ENCODE measurements around the gene CD4. TPM values are rescaled to one million over a fixed set of nuclear protein-coding genes. Genes with fewer than 3 reads are reported as not detected.
A peak's percentile ranks its signal among the peaks of the same experiment; 100 is the strongest.

Gene CD4
- total RNA-seq, 3 donors from 2014 or later (not counting 1 experiment from before 2014, with no cell fraction given), result 8.5 to 10.1 (median 9.8) TPM

- H3K36me3 ChIP-seq (ENCODE audit: control insufficient read depth, insufficient read depth, low read length), result no peaks in the 10 kb centered on the region
- peaks cover 13% of the 10 kb centered on the region for H3K27me3 ChIP-seq (ENCODE audit: control insufficient read depth, insufficient read depth, low read length)
- no peak for ATAC-seq
- no peak for TF ChIP-seq CTCF (IDR thresholded peaks at IDR 0.05)
- 96% methylated on average over 4 of the region's 6 CpGs for WGBS (ENCODE audit: insufficient coverage)
- peaks cover 58 to 65% of the 10 kb centered on the region in 2 donors for H3K27me3 Mint-ChIP-seq (ENCODE audit: low read depth in 2 of 2)
- peaks cover 34 to 36% of the 10 kb centered on the region in 2 donors for H3K4me1 Mint-ChIP-seq
- no peak overlapping the region for H3K27ac ChIP-seq (ENCODE audit: low read length)
- no peaks in the 10 kb centered on the region for H3K9me3 Mint-ChIP-seq
- H3K4me3 Mint-ChIP-seq, result peak overlapping the region; percentile 2
- DNase-seq, result no peak
- no peak overlapping the region for H3K27ac Mint-ChIP-seq
- H3K36me3 Mint-ChIP-seq, result no peaks in the 10 kb centered on the region
- H3K9me3 ChIP-seq (ENCODE audit: control insufficient read depth, insufficient read depth, low read length), result no peaks in the 10 kb centered on the region
- intact Hi-C loops (cut with micrococcal nuclease), result no loop called here
- no peak overlapping the region for H3K4me3 ChIP-seq (ENCODE audit: low read length)
- peaks cover 50% of the 10 kb centered on the region for H3K4me1 ChIP-seq (ENCODE audit: control insufficient read depth, insufficient read depth, low read length)
Observed at GRCh38 chr12:6768437-6768914, 20.9 kb upstream of the CD4 start.

DNA sequence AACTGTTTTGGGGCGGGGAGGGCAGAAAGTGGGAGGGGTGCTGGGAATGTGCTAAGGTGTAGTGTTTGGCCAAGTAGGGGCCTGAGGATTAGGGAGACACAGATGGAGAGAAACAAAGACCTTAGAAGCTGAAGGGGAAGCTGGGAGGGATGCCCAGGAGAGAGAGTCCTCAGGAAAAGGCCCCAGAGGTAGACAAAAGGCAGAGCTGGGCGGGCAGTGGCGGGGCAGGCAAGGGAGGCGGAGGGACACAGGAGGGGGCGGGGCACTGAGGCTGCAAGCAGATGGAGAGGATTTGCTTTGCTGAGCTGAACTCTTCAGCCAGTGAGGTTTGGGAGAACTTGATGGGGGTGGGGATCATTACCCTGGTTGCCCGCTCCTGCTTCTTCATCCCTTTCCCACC lies 20.3 kb upstream of the CD4 start:
- Mint-ChIP-seq H3K36me3 (no peaks in the 10 kb centered on the region), H3K4me3 (peak overlapping the region; percentile 2), H3K27ac (no peak overlapping the region), H3K27me3 (ENCODE audit: low read depth in 2 of 2) (peaks cover 60 to 65% of the 10 kb centered on the region in 2 donors), H3K9me3 (no peaks in the 10 kb centered on the region), H3K4me1 (peaks cover 34% of the 10 kb centered on the region in 2 donors)
- intact Hi-C loops (cut with micrococcal nuclease), result no loop called here
- H3K27ac ChIP-seq (ENCODE audit: low read length), result no peak overlapping the region
- peaks cover 15% of the 10 kb centered on the region for H3K27me3 ChIP-seq (ENCODE audit: control insufficient read depth, insufficient read depth, low read length)
- no peak for DNase-seq
- peaks cover 51% of the 10 kb centered on the region for H3K4me1 ChIP-seq (ENCODE audit: control insufficient read depth, insufficient read depth, low read length)
- H3K4me3 ChIP-seq (ENCODE audit: low read length), result no peak overlapping the region
- no peak for TF ChIP-seq CTCF (IDR thresholded peaks at IDR 0.05)
- H3K36me3 ChIP-seq (ENCODE audit: control insufficient read depth, insufficient read depth, low read length), result no peaks in the 10 kb centered on the region
- ATAC-seq, result no peak
- WGBS (ENCODE audit: insufficient coverage), result 98% methylated on average over 3 of the region's 6 CpGs
- H3K9me3 ChIP-seq (ENCODE audit: control insufficient read depth, insufficient read depth, low read length), result no peaks in the 10 kb centered on the region

DNA sequence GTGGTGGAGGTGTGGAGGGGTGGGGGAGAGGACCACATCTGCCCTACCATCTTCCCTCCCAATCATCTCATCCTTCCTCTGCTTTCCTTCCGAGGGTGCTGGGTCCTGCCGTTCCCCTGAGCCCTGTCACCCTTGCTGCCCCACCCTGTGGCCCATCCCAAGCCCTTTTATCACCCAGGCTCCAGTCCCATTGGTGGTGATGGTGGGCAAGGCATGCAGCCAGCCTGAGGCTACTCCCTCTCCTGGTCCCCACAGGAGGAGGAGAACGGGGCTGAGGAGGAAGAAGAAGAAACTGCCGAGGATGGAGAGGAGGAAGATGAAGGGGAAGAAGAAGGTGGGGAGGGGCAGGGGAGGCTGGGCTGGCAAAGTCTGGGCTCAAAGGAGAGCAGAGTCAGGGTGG lies 19.7 kb upstream of the CD4 start:
- 73% methylated on average over 2 of the region's 4 CpGs for WGBS (ENCODE audit: insufficient coverage)
- H3K4me3 ChIP-seq (ENCODE audit: low read length), result no peak overlapping the region
- H3K36me3 ChIP-seq (ENCODE audit: control insufficient read depth, insufficient read depth, low read length), result no peaks in the 10 kb centered on the region
- no peaks in the 10 kb centered on the region for H3K36me3 Mint-ChIP-seq
- TF ChIP-seq CTCF (IDR thresholded peaks at IDR 0.05), result no peak
- H3K27me3 Mint-ChIP-seq (ENCODE audit: low read depth in 2 of 2), result peaks cover 61 to 64% of the 10 kb centered on the region in 2 donors
- DNase-seq, result no peak
- peaks cover 51% of the 10 kb centered on the region for H3K4me1 ChIP-seq (ENCODE audit: control insufficient read depth, insufficient read depth, low read length)
- H3K4me1 Mint-ChIP-seq, result peaks cover 28 to 31% of the 10 kb centered on the region in 2 donors
- H3K4me3 Mint-ChIP-seq, result no peak overlapping the region
- no peaks in the 10 kb centered on the region for H3K9me3 Mint-ChIP-seq
- no peak overlapping the region for H3K27ac ChIP-seq (ENCODE audit: low read length)
- no peak overlapping the region for H3K27ac Mint-ChIP-seq
- H3K27me3 ChIP-seq (ENCODE audit: control insufficient read depth, insufficient read depth, low read length), result peaks cover 21% of the 10 kb centered on the region
- H3K9me3 ChIP-seq (ENCODE audit: control insufficient read depth, insufficient read depth, low read length), result no peaks in the 10 kb centered on the region
- ATAC-seq, result no peak
- intact Hi-C loops (cut with micrococcal nuclease), result no loop called here

GRCh38 chr12:6770094-6770493 lies 19.2 kb upstream of the CD4 start:
- H3K27me3 Mint-ChIP-seq (ENCODE audit: low read depth in 2 of 2), result peaks cover 61 to 66% of the 10 kb centered on the region in 2 donors
- H3K36me3 Mint-ChIP-seq, result no peaks in the 10 kb centered on the region

More at GRCh38 chr12:6770094-6770493, 19.2 kb upstream of the CD4 start:
- H3K36me3 ChIP-seq (ENCODE audit: control insufficient read depth, insufficient read depth, low read length), result no peaks in the 10 kb centered on the region
- ATAC-seq (no peak), DNase-seq (no peak)
- 75% methylated on average over 9 of the region's 12 CpGs for WGBS (ENCODE audit: insufficient coverage)
- H3K9me3 ChIP-seq (ENCODE audit: control insufficient read depth, insufficient read depth, low read length), result no peaks in the 10 kb centered on the region
- H3K4me1 ChIP-seq (ENCODE audit: control insufficient read depth, insufficient read depth, low read length), result peaks cover 51% of the 10 kb centered on the region
- no peak overlapping the region for H3K27ac ChIP-seq (ENCODE audit: low read length)
- intact Hi-C loops (cut with micrococcal nuclease), result no loop called here
- H3K4me3 ChIP-seq (ENCODE audit: low read length), result no peak overlapping the region
- H3K27me3 ChIP-seq (ENCODE audit: control insufficient read depth, insufficient read depth, low read length), result peaks cover 25% of the 10 kb centered on the region
- Mint-ChIP-seq H3K9me3 (no peaks in the 10 kb centered on the region), H3K27ac (no peak overlapping the region), H3K4me3 (no peak overlapping the region), H3K4me1 (peaks cover 24 to 31% of the 10 kb centered on the region in 2 donors)
- no peak for TF ChIP-seq CTCF (IDR thresholded peaks at IDR 0.05)

Measured in natural killer cell (primary cell).